ENCODE measurements around the gene PAGR1.

Gene PAGR1

DNA sequence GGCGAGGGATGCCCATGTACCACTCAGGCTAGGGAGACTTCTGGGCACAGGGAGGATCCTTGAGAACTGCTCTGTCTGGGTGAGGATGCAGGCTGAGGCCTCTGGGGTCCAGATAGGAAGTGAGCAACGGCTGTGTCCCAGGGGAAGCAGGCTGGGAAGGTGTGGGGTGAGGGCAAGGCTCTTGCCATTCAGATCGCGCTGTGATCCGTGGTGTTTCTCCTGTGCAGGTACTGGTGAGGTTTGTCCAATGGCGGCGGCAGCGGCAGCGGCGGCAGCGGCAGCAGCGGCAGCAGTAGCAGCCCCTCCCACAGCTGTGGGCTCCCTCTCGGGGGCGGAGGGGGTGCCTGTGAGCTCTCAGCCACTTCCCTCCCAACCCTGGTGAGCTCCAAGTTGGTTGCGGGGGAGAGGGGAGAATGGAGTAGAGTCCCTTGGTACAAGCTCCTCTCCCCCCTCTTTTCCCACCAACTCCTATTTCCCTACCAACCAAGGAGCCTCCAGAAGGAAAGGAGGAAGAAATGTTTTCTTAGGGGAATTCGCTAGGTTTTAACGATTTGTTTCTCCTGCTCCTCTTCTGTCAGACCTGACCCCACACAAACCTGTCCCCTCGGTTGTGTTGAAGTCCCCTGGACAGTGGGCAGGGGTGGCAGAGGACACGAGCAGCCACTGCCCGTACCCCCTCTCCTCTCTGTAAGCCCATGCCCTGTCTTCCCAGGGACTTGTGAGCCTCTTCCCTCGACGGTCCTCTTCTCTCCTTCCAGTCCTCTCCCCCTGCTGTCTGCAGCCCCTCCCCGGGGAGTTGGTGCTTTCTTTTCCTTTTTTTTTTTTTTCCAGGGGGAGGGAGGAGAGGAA, 5.9 kb upstream of the PAGR1 start:
- peak overlapping the region; percentile 97 for H3K4me3 ChIP-seq (ENCODE audit: low read depth, low read length)
- DNase-seq (ENCODE audit: low read depth): peak; percentile 85
- TF ChIP-seq CTCF (IDR thresholded peaks at IDR 0.05; ENCODE audit: low read depth, low read length) (no peak), MYC (IDR thresholded peaks at IDR 0.05; ENCODE audit: low read depth, low read length) (no peak), POLR2A (IDR thresholded peaks at IDR 0.05; ENCODE audit: extremely low read depth, insufficient read length) (no peak)
- TF ChIP-seq, protein P1, sequence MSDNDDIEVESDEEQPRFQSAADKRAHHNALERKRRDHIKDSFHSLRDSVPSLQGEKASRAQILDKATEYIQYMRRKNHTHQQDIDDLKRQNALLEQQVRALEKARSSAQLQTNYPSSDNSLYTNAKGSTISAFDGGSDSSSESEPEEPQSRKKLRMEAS (IDR thresholded peaks at IDR 0.05; ENCODE audit: low read depth, low read length): no peak

DNA sequence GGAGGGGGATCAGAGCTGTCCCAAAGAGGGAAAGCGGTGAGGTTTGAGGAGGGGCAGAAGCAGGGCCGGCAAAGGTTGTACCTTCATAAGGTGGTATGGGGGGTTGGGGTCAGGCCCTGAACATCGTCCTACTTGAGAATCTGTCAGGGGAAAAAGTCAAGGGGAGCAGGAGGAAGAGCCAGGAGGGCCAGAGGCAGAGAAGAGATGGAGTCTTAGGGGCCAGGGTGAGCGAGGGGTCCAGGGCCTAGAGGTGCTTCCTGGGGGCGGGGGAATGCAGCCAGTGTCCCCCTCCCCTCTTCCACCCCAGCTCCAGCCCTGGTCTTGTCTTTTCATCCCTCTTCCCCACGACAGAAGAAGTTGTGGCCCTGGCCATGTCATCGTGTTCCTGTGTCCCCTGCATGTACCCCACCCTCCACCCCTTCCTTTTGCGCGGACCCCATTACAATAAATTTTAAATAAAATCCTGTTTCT, 5.2 kb upstream of the PAGR1 start:
- H3K4me3 ChIP-seq (ENCODE audit: low read depth, low read length): peak overlapping the region; percentile 16
- no peak for DNase-seq (ENCODE audit: low read depth)
- TF ChIP-seq CTCF (IDR thresholded peaks at IDR 0.05; ENCODE audit: low read depth, low read length) (no peak), MYC (IDR thresholded peaks at IDR 0.05; ENCODE audit: low read depth, low read length) (no peak), POLR2A (IDR thresholded peaks at IDR 0.05; ENCODE audit: extremely low read depth, insufficient read length) (no peak)
- TF ChIP-seq, protein P1 (IDR thresholded peaks at IDR 0.05; ENCODE audit: low read depth, low read length): no peak

DNA sequence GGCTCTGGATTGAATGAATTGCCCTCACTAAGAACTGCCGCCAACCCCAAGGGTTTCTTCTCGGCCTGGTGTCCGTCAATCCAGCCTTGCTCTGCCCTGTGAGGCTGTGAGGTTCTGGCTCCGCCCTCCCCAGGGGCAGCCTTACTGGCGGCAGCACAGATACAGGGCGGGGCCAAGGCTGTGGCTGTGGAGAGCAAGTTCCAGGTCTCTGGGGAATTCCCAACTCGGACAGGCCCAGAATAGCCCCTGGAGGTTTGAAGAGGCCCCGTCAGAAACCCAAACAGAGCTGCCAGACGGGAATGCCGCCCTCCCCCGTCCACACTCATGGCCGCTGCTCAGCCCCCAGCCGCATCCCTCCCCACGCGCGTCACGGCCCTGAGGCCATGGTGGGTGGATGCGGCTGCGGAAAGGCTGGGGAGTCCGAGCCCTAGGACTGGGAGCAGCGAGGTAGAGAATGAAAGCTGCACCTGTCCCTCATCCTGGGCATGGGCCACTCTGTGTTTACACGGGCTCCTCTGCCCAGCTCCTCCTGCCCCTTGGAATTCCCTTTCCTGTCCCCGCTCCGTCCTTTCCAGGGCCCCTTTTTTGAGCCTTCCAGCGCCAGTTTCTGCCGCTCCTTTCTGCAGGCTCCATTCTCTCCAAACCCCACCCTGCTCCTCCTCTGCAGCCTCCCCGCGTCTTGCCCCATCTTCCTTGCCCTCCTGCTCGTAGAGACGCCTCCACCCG, 4.6 kb upstream of the PAGR1 start:
- peak; percentile 91 for DNase-seq (ENCODE audit: low read depth)
- peak overlapping the region; percentile 34 for H3K4me3 ChIP-seq (ENCODE audit: low read depth, low read length)
- TF ChIP-seq, protein P1 (IDR thresholded peaks at IDR 0.05; ENCODE audit: low read depth, low read length): no peak
- TF ChIP-seq CTCF (IDR thresholded peaks at IDR 0.05; ENCODE audit: low read depth, low read length): no peak
- no peak for TF ChIP-seq POLR2A (IDR thresholded peaks at IDR 0.05; ENCODE audit: extremely low read depth, insufficient read length)
- TF ChIP-seq MYC (IDR thresholded peaks at IDR 0.05; ENCODE audit: low read depth, low read length): no peak

GRCh38 chr16:29811896-29812665, 3.9 kb upstream of the PAGR1 start, which contains the start of gene PRRT2:
Gene PRRT2 (plus strand): TSS chr16:29812193. CDS start chr16:29813055, 862 bp downstream.
- TF ChIP-seq MYC (IDR thresholded peaks at IDR 0.05; ENCODE audit: low read depth, low read length) (no peak), CTCF (IDR thresholded peaks at IDR 0.05; ENCODE audit: low read depth, low read length) (no peak)
- H3K4me3 ChIP-seq (ENCODE audit: low read depth, low read length): peak within 1 kb of the TSS; percentile 34
- peak; percentile 79 for DNase-seq (ENCODE audit: low read depth)

GRCh38 chr16:29812754-29813643, 3.0 kb upstream of the PAGR1 start:
- no peak for DNase-seq (ENCODE audit: low read depth)
- TF ChIP-seq, protein P1 (IDR thresholded peaks at IDR 0.05; ENCODE audit: low read depth, low read length): no peak
- no peak for TF ChIP-seq CTCF (IDR thresholded peaks at IDR 0.05; ENCODE audit: low read depth, low read length)
- TF ChIP-seq POLR2A (IDR thresholded peaks at IDR 0.05; ENCODE audit: extremely low read depth, insufficient read length): no peak
- no peak for TF ChIP-seq MYC (IDR thresholded peaks at IDR 0.05; ENCODE audit: low read depth, low read length)
- no peak overlapping the region for H3K4me3 ChIP-seq (ENCODE audit: low read depth, low read length)
